Right renal cortex interstitium (tissue), 3 donors: Measurements from ENCODE around the gene VPS8. TPM values are rescaled to one million over a fixed set of nuclear protein-coding genes. Genes with fewer than 3 reads are reported as not detected.

Source experiments
- DNase-seq, 3 donors: peaks; one replicate each; pipeline ENCODE4 v3.0.0-alpha.2; 2013; ENCODE audit warnings: low read depth in 3 of 3, low spot score in 2 of 3
- polyA plus RNA-seq, 3 donors: library from polyadenylated mRNA; unstranded; fragments of 120-200 nt; gene quantifications; one replicate each; pipeline ENCODE4 v1.2.1, GENCODE V29; 2013; ENCODE audit not compliant: insufficient read length in 3 of 3

Gene VPS8
- polyA plus RNA-seq, 3 donors, result 38.2 to 45.0 (median 38.5) TPM

- DNase-seq, result no peak
Measured at GRCh38 chr3:185049710-185050109, 237.7 kb downstream of the VPS8 start.

GRCh38 chr3:185051801-185052200 lies 239.8 kb downstream of the VPS8 start:
- no peak for DNase-seq

- DNase-seq, result no peak
Measured at GRCh38 chr3:185052631-185053030, 240.7 kb downstream of the VPS8 start.

GRCh38 chr3:185056908-185057307 lies 244.9 kb downstream of the VPS8 start:
- no peak for DNase-seq

- DNase-seq, result no peak
Measured at GRCh38 chr3:185057829-185058228, 245.9 kb downstream of the VPS8 start.

- DNase-seq, result no peak
Measured at GRCh38 chr3:185058796-185059195, 246.8 kb downstream of the VPS8 start.

- DNase-seq, result no peak
Measured at GRCh38 chr3:185059766-185060165, 247.8 kb downstream of the VPS8 start.

- no peak for DNase-seq
Measured at GRCh38 chr3:185060655-185061054, 248.7 kb downstream of the VPS8 start.

GRCh38 chr3:185062191-185062590 lies 250.2 kb downstream of the VPS8 start:
- DNase-seq, result no peak

- no peak for DNase-seq
Measured at GRCh38 chr3:185063431-185063830, 251.5 kb downstream of the VPS8 start.

- no peak for DNase-seq
Measured at GRCh38 chr3:185065059-185065458, 253.1 kb downstream of the VPS8 start.

- DNase-seq, result no peak
Measured at GRCh38 chr3:185066251-185066650, 254.3 kb downstream of the VPS8 start.

GRCh38 chr3:185067173-185067572 lies 255.2 kb downstream of the VPS8 start:
- no peak for DNase-seq

GRCh38 chr3:185069037-185070030 lies 257.4 kb downstream of the VPS8 start:
- DNase-seq, result no peak

GRCh38 chr3:185070491-185071286 lies 258.7 kb downstream of the VPS8 start:
- no peak for DNase-seq

- DNase-seq, result no peak
Measured at GRCh38 chr3:185071287-185071800, 259.4 kb downstream of the VPS8 start.

GRCh38 chr3:185075547-185075946 lies 263.6 kb downstream of the VPS8 start:
- no peak for DNase-seq

GRCh38 chr3:185076219-185076618 lies 264.3 kb downstream of the VPS8 start:
- no peak for DNase-seq

- DNase-seq, result no peak
Measured at GRCh38 chr3:185079625-185080024, 267.7 kb downstream of the VPS8 start.

- no peak for DNase-seq
Measured at GRCh38 chr3:185081521-185081920, 269.6 kb downstream of the VPS8 start.

- DNase-seq, result no peak
Measured at GRCh38 chr3:185082149-185082548, 270.2 kb downstream of the VPS8 start.
